ENCODE results near the gene HCRTR2. TPM values are rescaled to one million over a fixed set of nuclear protein-coding genes. Genes with fewer than 3 reads are reported as not detected.
A peak's percentile ranks its signal among the peaks of the same experiment; 100 is the strongest.

The HCRTR2 gene
- not detected for total RNA-seq

DNA sequence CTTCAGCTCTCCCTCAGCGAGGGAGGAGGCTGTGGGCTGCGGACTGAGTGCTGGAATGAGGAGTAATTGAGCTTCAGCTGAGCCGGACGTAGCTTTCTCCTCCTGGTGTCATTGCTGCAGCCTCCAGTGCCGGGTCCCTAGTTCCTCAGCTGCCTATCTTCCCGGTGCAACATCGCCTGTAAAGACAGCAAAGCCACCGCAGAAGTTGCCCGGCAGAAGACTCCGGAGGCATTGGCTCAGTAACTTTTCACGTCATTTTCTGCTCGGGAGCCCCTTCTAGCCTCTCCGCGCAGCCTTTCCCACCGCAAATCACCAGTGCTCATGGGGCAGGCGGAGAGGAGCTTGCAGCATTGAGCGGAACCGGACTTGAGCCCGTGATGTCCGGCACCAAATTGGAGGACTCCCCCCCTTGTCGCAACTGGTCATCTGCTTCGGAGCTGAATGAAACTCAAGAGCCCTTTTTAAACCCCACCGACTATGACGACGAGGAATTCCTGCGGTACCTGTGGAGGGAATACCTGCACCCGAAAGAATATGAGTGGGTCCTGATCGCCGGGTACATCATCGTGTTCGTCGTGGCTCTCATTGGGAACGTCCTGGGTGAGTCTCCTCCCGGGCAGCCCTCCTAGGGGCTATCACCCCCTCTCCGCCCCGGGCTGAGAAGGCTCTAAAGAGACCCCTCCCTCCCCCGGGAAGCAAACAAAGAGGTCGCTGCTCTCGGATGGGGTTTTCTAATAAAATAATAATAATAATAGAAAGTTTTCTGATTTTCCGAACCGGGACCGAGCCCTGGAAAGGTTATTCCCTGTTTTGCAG, at the start of gene HCRTR2:
Gene HCRTR2 (plus strand): TSS at position 305 of the 816 bp plus-strand sequence. CDS start 73 bp downstream, at position 378.
- Histone ChIP-seq H3K4me1 (peaks cover 0 to 10% (median 1%) of the 10 kb centered on the region in 4 donors), H3K27ac (no peak within 1 kb of the TSS), H3K36me3 (no peaks in the 10 kb centered on the region), H3K9me3 (no peaks in the 10 kb centered on the region), H3K27me3 (peaks cover 36% of the 10 kb centered on the region), H3K4me3 (peak within 1 kb of the TSS in 1 of 4 donors; percentile 27)
- TF ChIP-seq, protein P1, sequence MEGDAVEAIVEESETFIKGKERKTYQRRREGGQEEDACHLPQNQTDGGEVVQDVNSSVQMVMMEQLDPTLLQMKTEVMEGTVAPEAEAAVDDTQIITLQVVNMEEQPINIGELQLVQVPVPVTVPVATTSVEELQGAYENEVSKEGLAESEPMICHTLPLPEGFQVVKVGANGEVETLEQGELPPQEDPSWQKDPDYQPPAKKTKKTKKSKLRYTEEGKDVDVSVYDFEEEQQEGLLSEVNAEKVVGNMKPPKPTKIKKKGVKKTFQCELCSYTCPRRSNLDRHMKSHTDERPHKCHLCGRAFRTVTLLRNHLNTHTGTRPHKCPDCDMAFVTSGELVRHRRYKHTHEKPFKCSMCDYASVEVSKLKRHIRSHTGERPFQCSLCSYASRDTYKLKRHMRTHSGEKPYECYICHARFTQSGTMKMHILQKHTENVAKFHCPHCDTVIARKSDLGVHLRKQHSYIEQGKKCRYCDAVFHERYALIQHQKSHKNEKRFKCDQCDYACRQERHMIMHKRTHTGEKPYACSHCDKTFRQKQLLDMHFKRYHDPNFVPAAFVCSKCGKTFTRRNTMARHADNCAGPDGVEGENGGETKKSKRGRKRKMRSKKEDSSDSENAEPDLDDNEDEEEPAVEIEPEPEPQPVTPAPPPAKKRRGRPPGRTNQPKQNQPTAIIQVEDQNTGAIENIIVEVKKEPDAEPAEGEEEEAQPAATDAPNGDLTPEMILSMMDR (IDR thresholded peaks at IDR 0.05) = no peak
- no peak for TF ChIP-seq POLR2AphosphoS5 (IDR thresholded peaks at IDR 0.05)
- TF ChIP-seq EP300 (IDR thresholded peaks at IDR 0.05; ENCODE audit: low read depth) = no peak
- TF ChIP-seq POLR2A (IDR thresholded peaks at IDR 0.05) = no peak
- intact Hi-C loops (cut with DNase I; ENCODE audit: low total_unique reads) (no loop called here), in situ Hi-C loops (cut with MboI; ENCODE audit: low pct_ligation_motif_present in 1 of 4, low pct_unique_long_range_greater_than_20kb in 1 of 4, low sequenced_read_pairs in 3 of 4) (no loop called here)
- 0 to 13% methylated on average over 4 to 42 of the region's 42 CpGs for WGBS, 2 donors (ENCODE audit: low coverage in 1 of 2)
- DNase-seq = no peak

GRCh38 chr6:55130806-55131324, 43.5 kb upstream of the HCRTR2 start:
- Histone ChIP-seq H3K4me3 (no peak overlapping the region), H3K36me3 (no peaks in the 10 kb centered on the region), H3K27ac (no peak overlapping the region), H3K4me1 (no peaks in the 10 kb centered on the region), H3K9me3 (no peaks in the 10 kb centered on the region), H3K27me3 (no peaks in the 10 kb centered on the region)
- intact Hi-C loops (cut with DNase I; ENCODE audit: low total_unique reads) (no loop called here), in situ Hi-C loops (cut with MboI; ENCODE audit: low pct_ligation_motif_present in 1 of 4, low pct_unique_long_range_greater_than_20kb in 1 of 4, low sequenced_read_pairs in 3 of 4) (no loop called here)
- no peak for DNase-seq
- TF ChIP-seq EP300 (IDR thresholded peaks at IDR 0.05; ENCODE audit: low read depth) = no peak
- TF ChIP-seq POLR2A (IDR thresholded peaks at IDR 0.05) = no peak
- TF ChIP-seq POLR2AphosphoS5 (IDR thresholded peaks at IDR 0.05) = no peak
- TF ChIP-seq, protein P1 (IDR thresholded peaks at IDR 0.05) = no peak

DNA sequence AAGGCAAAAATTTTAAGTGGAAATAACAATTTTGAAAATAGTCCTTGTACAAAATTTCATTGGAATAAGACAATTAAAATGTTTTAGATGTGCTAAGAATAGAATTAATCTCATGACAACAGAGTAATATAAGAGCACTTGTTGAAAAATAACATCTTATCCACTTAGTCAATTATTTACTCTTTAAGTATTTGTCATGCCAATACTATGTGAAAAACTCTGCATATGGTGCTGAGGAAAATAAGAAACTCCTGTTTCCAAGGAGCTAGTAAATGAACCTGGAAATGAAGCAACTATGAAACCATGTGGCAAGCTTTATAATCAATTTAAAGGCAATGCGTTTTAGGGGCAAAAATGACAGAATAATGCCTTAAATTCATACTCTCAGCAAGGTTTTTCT, 42.7 kb upstream of the HCRTR2 start:
- in situ Hi-C loops (cut with MboI; ENCODE audit: low pct_ligation_motif_present in 1 of 4, low pct_unique_long_range_greater_than_20kb in 1 of 4, low sequenced_read_pairs in 3 of 4) = no loop called here
- Histone ChIP-seq H3K36me3 (no peaks in the 10 kb centered on the region), H3K27me3 (no peaks in the 10 kb centered on the region), H3K9me3 (no peaks in the 10 kb centered on the region), H3K4me3 (no peak overlapping the region), H3K27ac (no peak overlapping the region), H3K4me1 (no peaks in the 10 kb centered on the region)
- intact Hi-C loops (cut with DNase I; ENCODE audit: low total_unique reads) = no loop called here
- TF ChIP-seq EP300 (IDR thresholded peaks at IDR 0.05; ENCODE audit: low read depth) = no peak
- TF ChIP-seq POLR2AphosphoS5 (IDR thresholded peaks at IDR 0.05) = no peak
- no peak for TF ChIP-seq POLR2A (IDR thresholded peaks at IDR 0.05)
- TF ChIP-seq, protein P1 (IDR thresholded peaks at IDR 0.05) = no peak
- WGBS, 2 donors (ENCODE audit: low coverage in 1 of 2) = 56 to 80% methylated on average over 1 of the region's 1 CpG
- DNase-seq = no peak

DNA sequence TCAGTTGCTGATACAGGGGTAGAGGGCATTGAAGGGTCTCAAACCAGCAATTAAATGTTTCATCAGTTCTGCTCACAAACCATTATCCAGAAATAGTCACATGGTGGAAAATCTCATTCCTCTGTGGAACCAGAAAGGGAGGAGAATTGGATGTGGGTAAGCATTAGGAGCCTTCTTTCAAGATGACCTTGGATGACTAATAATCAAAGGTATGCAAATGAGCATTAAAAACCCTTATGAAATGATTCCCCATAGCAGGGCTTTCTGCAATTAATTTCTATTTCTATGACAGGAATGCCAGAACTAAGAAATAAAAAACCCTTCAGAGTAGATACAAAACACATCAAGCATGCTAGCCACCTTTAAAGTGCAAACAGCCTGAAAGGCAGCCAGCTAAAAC, 37.4 kb upstream of the HCRTR2 start:
- in situ Hi-C loops (cut with MboI; ENCODE audit: low pct_ligation_motif_present in 1 of 4, low pct_unique_long_range_greater_than_20kb in 1 of 4, low sequenced_read_pairs in 3 of 4) = no loop called here
- Histone ChIP-seq H3K27me3 (no peaks in the 10 kb centered on the region), H3K36me3 (no peaks in the 10 kb centered on the region), H3K4me3 (no peak overlapping the region), H3K4me1 (no peaks in the 10 kb centered on the region), H3K27ac (no peak overlapping the region), H3K9me3 (no peaks in the 10 kb centered on the region)
- DNase-seq = no peak
- intact Hi-C loops (cut with DNase I; ENCODE audit: low total_unique reads) = no loop called here
- TF ChIP-seq, protein P1 (IDR thresholded peaks at IDR 0.05) = no peak
- no peak for TF ChIP-seq POLR2AphosphoS5 (IDR thresholded peaks at IDR 0.05)

Measured in transverse colon (tissue), 4 donors.